HG03039 (cell line): Measurements from ENCODE around the gene CYB5B.
"Not testable (repeated sequence)": the region's sequence is repeated elsewhere in the genome, so short reads cannot be mapped to it uniquely, and the experiment has no call there.

Source experiments
- ATAC-seq: cut with Tn5 transposase; IDR thresholded peaks from one replicate; pipeline ENCODE4 v1.9.1; 2021; ENCODE audit warnings: mild to moderate bottlenecking, moderate library complexity; ENCODE audit not compliant: unreplicated experiment

The CYB5B gene

DNA sequence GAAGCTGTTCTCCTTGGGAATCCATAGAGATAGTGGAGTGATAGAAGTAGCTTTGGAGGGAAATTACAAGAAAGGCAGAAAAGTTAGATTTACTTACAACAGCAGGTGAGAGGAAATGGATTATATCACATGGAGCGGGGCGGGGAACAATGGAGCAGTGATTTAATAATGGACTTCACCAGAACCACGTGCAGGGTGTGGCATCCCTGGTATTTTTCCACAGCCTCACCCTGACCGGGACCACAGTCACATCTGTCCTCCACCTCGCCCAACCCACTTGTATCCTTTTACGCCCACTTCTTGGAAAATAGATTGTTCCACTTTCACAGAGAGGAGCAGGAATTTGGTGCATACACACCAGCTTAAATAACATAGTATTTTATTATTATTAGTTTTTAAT is 15.9 kb upstream of the CYB5B start:
- no peak for ATAC-seq

DNA sequence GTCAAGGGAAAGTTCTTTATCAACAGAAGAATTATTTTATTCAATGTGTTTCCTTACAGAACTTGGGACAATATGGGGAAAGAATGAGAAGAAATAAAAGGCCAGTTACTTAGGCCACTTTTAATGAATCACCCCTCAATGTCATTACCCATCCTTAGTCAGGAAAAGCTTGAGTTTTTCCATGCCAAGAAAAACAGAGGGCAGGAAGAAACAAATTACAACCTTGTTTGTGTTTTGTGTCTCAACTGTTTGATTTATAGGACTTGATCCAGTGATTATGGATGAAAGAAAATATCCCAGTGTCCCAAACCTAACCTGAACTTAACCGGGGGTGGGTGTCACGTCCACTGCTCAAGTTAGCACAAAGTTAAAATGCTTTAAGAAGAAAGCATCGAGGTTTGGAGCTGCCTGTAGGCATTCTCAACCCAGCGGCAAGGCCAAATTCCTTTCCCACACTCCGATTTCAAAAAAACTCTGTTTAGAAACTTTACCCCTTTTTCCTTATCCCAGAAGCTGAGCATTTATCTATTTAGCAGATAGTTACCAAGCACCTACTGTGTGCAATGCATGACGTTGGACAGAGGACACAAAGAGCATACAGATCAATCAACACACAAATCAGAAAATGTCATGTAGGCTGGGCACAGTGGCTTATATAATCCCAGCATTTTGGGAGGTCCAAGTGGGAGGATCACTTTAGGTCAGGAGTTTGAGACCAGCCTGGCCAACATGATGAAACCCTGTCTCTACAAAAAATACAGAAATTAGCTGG is 14.0 kb upstream of the CYB5B start:
- ATAC-seq = no peak

DNA sequence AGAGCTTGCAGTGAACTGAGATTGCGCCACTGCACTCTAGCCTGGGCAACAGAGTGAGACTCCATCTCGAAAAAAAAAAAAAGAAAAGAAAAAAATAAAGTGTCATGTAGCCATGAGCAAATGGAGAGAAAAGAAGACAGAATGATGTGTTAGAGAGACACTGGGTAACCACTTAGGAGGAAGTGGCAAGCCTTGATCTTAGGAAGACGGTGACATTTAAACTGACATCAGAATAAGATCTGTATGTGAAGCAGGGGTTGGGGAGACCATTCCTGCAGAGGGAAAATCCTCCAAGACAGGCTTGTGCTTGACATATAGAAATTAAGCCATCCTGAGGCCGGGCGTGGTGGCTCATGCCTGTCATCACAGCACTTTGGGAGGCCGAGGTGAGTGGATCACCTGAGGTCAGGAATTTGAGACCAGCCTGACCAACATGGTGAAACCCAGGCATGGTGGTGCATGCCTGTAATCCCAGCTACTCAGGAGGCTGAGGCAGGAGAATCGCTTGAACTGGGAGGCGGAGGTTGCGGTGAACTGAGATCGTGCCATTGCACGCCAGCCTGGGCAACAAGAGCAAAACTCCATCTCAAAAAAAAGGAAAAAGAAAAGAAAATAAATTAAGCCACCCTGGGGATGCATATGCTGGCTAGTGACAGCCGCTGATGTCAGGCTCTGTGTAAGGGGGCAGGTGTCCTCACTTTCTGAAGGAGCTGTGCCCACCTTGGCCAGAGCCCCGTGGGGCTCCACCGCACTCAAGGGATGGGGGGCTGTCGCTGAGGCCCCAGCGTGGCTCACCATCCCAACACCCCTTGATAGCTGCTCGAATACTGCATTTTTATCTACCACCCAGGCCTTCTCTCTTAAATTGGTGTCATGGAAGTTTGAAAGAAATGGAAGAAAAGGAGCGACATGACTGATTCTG is 13.1 kb upstream of the CYB5B start:
- no peak for ATAC-seq

DNA sequence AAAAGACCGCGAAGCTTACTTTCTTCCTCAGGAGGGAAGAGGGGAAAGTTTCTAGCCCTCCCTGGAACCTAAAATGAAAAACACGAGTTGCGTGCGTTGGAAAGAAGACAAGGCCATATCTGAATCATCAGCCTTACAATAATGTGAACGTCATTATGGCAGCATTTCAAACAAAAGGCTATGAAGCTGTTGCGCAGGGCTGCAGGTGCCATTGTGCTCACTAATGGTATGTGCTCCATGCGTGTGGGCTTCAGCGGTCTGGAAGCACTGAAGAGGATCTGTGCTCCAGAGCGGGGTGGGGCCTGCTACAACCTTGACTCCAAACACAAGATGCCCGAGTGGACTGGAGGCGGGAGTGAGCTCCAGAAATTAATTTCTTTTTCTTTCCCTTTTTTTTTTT is 12.1 kb upstream of the CYB5B start:
- ATAC-seq = no peak

DNA sequence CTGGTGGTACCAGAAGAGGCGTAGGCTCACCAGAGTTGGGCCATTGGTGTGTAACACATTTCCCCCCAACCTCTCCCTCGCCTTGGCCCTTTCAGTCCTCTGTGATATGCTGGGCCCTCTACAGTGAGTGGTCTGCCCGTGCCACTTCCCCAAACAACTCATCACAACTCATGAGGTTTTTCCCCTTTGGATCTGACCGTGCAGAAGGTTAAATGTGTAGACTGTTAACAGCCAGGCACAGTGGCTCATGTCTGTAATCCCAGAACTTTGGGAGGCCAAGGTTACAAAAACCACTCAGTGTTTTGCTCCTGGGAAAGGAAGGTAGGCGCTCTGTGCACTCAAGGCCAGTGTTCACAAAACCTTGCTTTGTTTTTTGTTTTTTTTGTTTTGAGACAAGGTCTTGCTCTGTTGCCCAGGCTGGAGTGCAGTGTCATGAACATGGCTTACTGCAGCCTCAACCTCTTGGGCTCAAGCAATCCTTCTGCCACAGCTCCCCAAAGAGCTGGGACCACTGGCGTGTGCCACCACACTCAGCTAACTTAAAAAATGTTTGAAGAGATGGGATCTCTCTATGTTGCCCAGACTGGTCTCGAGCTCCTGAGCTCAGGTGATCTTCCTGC is 11.3 kb upstream of the CYB5B start:
- ATAC-seq = no peak

DNA sequence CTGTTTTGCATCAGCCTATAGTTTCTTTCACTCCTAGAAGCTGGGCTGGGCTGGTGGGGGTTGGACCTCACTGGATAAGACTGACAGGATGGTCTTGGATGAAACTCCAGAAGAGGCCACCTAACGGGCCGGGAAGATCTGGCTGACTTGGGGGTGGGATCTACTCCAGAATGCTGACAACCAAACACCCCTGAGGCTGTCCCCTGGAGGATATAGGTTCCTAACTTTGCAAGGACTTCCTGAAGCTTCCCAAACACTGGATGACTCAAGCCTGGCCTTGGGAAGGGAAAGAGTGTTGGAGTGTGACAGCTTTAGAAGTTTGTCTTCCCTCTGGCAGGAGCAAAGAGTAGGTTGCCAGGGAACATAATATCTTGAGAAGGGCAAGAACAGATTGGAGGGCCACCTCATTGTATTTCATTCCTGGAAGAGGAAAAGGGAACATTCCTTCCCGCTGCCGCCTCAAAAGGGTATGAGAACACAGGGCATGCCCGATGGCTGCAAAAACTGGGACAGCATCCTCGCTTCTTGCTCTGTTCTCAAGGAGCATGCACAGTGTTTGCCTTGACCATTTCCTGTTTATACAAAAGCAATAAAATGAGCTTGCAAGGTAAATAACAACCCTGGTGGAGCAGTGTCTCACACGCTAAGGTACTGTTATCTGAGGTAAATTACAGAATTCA is 6.8 kb upstream of the CYB5B start:
- ATAC-seq = no peak

DNA sequence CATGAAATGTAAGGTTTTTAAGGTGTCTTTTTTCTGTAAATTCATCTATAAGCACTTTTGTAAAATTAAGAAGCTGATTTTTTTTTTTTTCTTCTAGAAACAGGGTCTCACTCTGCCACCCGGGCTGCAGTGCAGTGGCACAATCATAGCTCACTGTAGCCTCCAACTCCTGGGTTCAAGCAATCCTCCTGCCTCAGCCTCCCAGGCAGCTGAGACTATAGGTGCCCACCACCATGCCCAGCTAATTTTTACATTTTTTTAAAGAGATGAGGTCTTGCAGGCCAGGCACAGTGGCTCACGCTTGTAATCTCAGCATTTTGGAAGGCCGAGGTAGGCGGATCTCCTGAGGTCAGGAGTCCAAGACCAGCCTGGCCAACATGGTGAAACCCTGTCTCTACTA is 4.5 kb upstream of the CYB5B start:
- no peak for ATAC-seq

DNA sequence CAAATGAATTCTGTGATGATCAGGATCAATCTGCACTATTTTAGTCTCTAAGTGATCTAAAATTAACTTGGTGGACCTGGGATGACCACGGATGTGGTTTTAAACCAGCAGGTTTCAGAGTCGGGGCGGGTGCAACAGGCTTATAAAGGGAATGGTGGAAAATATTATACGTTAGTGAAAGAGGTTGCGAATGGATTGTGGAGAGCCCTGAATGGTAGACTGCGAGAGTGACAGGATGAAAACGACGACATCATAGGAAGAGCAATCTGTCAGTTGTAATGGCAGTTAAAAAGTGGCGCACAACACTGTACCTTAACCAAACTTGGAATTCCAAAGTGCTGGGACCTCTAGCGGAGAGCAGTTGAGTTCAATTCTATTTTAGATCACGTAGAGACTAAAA is 1.2 kb upstream of the CYB5B start:
- ATAC-seq = no peak

DNA sequence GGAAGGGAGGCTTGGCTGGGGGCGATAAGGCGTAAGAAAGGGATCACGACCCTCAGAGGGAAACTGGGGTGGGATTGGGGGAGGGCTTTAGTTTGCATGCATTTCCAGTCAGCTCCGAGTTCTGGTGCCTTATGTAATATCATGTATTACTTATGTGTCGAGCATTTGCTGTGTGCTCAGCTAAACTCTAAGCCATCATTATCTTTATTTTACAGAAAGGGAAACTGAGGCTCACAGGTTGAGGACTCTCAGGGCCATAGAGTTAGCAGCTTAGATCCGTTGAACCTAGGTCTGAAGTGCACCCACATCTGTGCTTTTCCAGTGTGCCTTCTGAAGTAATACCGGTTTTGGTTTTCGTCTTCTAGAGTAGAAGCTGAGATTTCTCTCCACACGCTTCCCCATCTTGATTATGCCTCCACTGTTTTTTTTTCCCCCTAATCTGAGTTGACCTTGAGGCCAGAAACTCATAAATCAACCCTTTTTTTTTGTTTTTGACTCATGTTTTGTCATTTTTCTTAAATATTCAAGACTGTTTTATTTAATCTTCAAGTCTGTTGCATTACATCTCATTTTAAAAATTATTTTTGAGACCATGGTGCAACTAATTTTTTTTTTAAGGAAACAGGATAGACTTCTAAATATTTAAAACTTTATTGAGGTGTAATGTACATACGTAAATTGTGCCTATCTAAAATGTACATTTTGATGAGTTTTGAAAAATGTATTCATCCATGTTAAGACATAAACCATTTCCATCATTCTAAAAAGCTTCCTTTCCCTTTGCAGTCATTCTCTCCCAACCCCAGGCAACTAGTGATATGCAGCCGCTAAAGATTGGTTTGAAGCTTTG is 741 bp downstream of the CYB5B start:
- ATAC-seq = peak; percentile 13

DNA sequence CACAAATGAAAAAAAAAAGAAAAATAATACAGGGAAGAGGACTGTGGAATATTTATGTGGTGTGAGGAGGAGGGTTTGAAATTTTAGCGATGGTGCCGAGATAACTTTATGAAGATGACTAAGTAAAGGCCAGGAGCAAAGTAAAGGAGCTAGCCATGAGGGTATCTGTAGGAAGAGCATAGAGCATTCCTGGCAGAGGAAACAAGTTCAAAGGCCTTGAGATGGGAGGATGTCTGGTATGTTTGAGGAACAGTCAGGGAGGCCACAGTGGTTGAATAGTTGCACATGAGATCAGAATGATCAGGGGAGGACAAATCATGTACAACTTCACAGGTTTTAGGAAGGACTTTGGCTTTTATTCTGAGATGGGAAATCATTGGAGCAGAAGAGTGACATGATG is 4.2 kb downstream of the CYB5B start:
- ATAC-seq = no peak

DNA sequence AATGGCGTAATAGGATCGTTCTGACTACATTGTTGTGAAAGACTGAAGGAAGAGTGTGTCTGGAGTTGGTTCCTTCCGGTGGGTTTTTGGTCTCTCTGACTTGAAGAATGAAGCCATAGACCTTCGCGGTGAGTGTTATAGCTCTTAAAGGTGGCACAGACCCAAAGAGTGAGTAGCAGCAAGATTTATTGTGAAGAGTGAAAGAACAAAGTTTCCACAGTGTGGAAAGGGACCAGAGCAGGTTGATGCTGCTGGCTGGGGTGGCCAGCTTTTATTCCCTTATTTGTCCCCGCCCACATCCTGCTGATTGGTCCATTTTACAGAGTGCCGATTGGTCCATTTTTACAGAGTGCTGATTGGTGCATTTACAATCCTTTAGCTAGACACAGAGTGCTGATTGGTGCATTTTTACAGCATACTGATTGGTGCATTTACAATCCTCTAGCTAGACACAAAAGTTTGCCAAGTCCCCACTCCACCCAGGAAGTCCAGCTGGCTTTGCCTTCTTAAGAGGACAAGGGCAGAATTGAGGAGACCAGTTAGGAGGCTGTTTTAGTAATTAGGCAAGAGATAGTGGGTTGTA is 4.7 kb downstream of the CYB5B start:
- not testable (repeated sequence) for ATAC-seq

DNA sequence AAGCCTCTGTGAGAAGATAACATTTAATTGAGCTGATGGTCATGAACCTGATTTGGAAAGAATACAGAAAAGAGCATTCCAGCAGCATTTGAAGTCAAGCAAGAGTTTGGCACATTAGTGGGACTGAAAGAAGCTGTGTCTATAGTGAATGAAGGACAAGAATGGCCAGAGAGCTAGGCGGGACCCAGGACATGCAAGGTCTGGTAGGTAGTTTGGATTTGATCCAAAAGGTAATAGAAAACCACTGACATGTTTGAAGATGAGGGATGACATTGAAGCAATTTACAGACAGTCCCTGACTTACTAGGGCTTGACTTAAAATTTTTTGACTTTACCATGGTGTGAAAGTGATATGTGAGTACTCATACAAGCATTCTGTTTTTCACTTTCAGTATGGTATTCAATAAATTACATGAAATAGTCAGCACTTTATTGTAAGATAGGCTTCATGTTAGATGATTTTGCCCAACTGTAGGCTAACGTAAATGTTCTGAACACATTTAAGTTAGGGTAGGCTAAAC is 7.6 kb downstream of the CYB5B start:
- no peak for ATAC-seq

DNA sequence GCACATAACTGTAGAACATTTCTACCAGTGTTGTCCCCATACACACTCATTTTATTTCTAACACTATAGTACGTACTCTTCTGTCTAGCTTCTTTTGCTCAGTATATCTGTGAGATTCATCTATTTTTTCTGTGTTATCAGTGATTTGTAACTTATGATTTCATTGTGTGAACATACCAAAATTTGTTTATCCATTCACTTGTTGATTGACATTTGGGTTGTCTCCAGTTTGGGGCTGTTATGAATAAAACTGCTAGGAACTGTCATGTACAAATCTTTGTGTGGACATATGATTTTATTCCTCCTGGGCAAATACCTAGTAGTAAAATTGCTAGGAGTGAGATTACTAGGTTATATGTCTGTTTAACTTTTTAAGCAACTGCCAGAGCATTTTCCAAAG is 9.6 kb downstream of the CYB5B start:
- no peak for ATAC-seq

DNA sequence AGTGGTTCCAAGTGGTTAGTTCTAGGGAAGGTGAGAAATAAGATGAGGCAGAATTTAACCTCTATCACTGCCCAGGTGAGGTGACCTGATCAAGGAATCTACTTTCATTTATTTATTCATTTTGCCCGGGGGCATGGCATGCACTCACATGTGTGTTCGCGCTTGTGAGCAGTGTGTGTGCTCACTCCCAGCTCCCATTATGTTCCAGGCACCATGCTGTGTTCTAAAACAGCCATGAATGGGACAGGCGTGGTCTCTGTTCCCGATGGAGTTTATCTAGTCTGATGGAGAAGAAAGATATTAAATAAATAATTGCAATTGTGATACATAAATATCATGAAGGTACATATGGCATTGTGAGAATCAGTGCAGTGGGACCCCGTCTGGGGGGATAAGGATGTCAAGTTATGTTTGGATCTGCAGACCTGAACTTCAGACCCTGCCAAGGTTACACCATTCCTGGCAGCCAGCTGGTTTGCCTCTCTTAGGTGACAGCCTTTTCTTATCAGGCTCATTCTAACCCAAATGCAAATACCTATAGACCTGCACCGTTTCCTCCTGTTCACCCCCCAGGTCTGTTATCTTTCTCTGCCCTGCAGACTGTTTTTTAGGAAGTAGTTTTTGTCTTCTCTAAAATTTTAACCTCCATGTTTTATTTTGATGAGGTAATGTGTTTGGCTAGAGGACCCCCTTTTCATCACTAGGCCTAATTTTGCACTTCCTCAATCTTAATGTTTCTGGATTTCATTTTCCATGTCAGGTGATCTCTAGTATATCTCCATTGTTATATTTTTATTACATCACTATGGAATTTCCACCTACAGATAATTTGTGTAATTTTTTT is 11.8 kb downstream of the CYB5B start:
- no peak for ATAC-seq

DNA sequence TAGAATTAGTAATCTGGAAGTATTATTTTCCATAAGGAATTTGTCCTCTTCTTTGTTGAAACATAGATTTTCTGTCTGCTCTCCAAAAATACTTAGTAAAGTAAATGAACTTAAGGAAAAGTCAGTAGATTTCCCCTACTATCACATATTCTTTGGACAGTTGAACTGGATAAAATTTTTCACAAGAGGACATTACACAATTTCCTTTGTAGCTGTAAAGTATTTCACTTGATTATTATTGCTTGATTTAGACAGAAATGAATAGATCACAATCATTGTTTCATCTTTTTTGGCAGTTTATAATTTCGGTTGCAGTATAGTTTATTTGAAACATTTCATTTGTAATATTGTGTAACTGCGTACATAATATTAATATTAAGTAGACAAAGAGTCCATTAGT is 12.5 kb downstream of the CYB5B start:
- ATAC-seq = no peak

DNA sequence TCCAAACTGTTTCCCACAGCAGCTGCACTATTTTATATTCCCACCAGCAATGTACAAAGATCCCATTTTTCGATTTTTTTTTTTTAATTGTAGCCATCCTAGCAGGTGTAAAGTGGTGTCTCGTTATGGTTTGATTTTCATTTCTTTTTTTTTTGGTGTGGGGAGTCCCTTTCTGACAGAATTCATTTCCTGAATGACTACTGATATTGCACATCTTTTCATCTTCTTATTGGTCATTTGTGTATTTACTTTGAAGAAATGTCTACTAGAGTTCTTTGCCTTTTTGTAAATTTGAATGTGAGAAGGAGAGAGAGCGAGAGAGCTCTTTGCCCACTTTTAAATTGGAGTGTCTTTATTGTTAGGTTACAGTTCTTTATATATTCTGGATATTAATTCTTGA is 14.0 kb downstream of the CYB5B start:
- no peak for ATAC-seq

DNA sequence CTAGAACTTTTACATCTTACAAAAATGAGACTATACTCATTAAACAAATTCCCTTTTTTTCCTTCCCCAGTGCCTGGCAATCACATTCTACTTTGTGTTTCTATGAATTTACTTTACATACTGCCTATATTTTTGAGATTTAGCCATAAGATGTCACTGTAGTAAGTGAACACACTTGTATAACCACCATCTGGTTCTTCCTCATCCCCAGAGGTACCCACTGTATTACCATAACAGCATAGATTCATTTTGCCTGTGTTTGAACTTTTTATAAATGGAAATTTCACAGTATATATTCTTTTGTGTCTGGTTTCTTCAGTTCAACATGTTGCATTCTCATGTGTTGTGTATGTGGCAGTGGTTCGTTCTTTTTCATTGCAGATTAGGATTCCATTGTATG is 15.8 kb downstream of the CYB5B start:
- ATAC-seq = no peak

DNA sequence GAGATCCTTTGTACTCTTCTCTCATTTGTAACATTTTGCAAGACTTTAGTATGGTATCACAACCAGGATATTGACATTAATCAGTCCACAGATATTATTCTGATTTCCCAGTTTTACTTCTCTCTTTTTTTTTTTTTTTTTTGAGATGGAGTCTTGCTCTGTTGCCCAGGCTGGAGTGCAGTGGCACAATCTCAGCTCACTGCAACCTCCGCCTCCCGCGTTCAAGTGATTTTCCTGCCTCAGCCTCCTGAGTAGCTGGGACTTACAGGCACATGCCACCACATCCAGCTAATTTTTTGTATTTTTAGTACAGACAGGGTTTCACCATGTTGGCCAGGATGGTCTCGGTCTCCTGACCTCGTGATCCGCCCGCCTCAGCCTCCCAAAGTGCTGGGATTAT is 16.6 kb downstream of the CYB5B start:
- not testable (repeated sequence) for ATAC-seq
